Karpas-422 (cell line): ENCODE results near the gene CNOT10. TPM values are rescaled to one million over a fixed set of nuclear protein-coding genes. Genes with fewer than 3 reads are reported as not detected.

Experiments
- DNase-seq: peaks from one replicate; pipeline ENCODE4 v3.0.0-alpha.2; 2015
- H2AFZ ChIP-seq: fragments of 200-600 bp; sonication (generic); 2 replicates; pipeline ENCODE4 v1.6.1; 2014; ENCODE audit warnings: antibody characterized with exemption, low read length, mixed read lengths
- H3K27ac ChIP-seq: fragments of 200-600 bp; sonication (generic); 2 replicates; pipeline ENCODE4 v1.5.1; 2014; ENCODE audit warnings: mild to moderate bottlenecking, low read length, moderate library complexity
- H3K27me3 ChIP-seq: fragments of 200-600 bp; sonication (generic); 2 replicates; pipeline ENCODE4 v1.6.1; 2014; ENCODE audit warnings: low read length, mixed read lengths
- H3K36me3 ChIP-seq: fragments of 200-600 bp; sonication (generic); 2 replicates; pipeline ENCODE4 v1.6.1; 2014; ENCODE audit warnings: low read length, mixed read lengths; ENCODE audit not compliant: insufficient read depth
- H3K4me1 ChIP-seq: fragments of 200-600 bp; sonication (generic); 2 replicates; pipeline ENCODE4 v1.6.1; 2014; ENCODE audit warnings: mild to moderate bottlenecking, low read length, mixed read lengths
- H3K4me2 ChIP-seq: fragments of 200-600 bp; sonication (generic); 2 replicates; pipeline ENCODE4 v1.6.1; 2014; ENCODE audit warnings: low read length, low read depth, mild to moderate bottlenecking; ENCODE audit not compliant: poor library complexity, severe bottlenecking
- H3K4me3 ChIP-seq: fragments of 200-600 bp; sonication (generic); 2 replicates; pipeline ENCODE4 v1.5.1; 2014; ENCODE audit warnings: mild to moderate bottlenecking, antibody characterized with exemption, low read length, mixed read lengths
- H3K79me2 ChIP-seq: fragments of 200-600 bp; sonication (generic); 2 replicates; pipeline ENCODE4 v1.6.1; 2014; ENCODE audit warnings: mild to moderate bottlenecking, low read length, mixed read lengths
- H3K9ac ChIP-seq: fragments of 200-600 bp; sonication (generic); 2 replicates; pipeline ENCODE4 v1.6.0; 2014; ENCODE audit warnings: low read length
- H3K9me2 ChIP-seq: fragments of 200-600 bp; sonication (generic), shearing (Covaris generic); replicated peaks from 2 replicates; pipeline ENCODE4 v1.6.0; 2014; ENCODE audit warnings: mild to moderate bottlenecking, low read length, moderate library complexity; ENCODE audit not compliant: insufficient read depth
- H3K9me3 ChIP-seq: fragments of 300-700, 200-600 bp; sonication (generic); 2 replicates; pipeline ENCODE4 v1.6.1; 2014; ENCODE audit warnings: low read length, mixed read lengths
- H4K20me1 ChIP-seq: fragments of 200-600 bp; sonication (generic); 2 replicates; pipeline ENCODE4 v1.6.1; 2014; ENCODE audit warnings: mild to moderate bottlenecking, antibody characterized with exemption, low read length, low read depth; ENCODE audit not compliant: insufficient read depth
- total RNA-seq: library from RNA; depleted of rRNA; stranded (reverse); fragments of >200 nt; shearing (Covaris generic); gene quantifications from 2 replicates; pipeline ENCODE4 v1.2.3, GENCODE V29; 2014; ENCODE audit warnings: low replicate concordance

The CNOT10 gene
- total RNA-seq, 1 experiment from 2014 or later, result 62.7 TPM

- Histone ChIP-seq H3K27ac (no peak overlapping the region), H3K36me3 (no peaks in the 10 kb centered on the region), H3K9me3 (no peaks in the 10 kb centered on the region), H3K9me2 (no peaks in the 10 kb centered on the region), H4K20me1 (no peaks in the 10 kb centered on the region), H3K4me2 (no peak overlapping the region), H2AFZ (no peak overlapping the region), H3K9ac (no peak overlapping the region), H3K4me1 (peaks cover 20% of the 10 kb centered on the region), H3K4me3 (no peak overlapping the region), H3K79me2 (peaks cover 17% of the 10 kb centered on the region), H3K27me3 (no peaks in the 10 kb centered on the region)
- no peak for DNase-seq
Observed at GRCh38 chr3:32681811-32682210, 3.2 kb upstream of the CNOT10 start.

- Histone ChIP-seq H3K9me3 (no peaks in the 10 kb centered on the region), H3K9me2 (no peaks in the 10 kb centered on the region), H3K79me2 (peaks cover 39% of the 10 kb centered on the region), H2AFZ (peak overlapping the region; percentile 92), H3K4me1 (peaks cover 27% of the 10 kb centered on the region), H3K27me3 (no peaks in the 10 kb centered on the region), H3K9ac (peak overlapping the region; percentile 66), H3K27ac (peak overlapping the region; percentile 77), H3K36me3 (peaks cover 7% of the 10 kb centered on the region), H3K4me2 (peak overlapping the region; percentile 78), H3K4me3 (peak overlapping the region; percentile 87), H4K20me1 (no peaks in the 10 kb centered on the region)
- peak; percentile 64 for DNase-seq
Observed at GRCh38 chr3:32684029-32684799, 774 bp upstream of the CNOT10 start.

GRCh38 chr3:32685543-32686185 lies 676 bp downstream of the CNOT10 start:
- Histone ChIP-seq H3K9me2 (no peaks in the 10 kb centered on the region), H3K4me2 (peak overlapping the region; percentile 87), H4K20me1 (no peaks in the 10 kb centered on the region), H3K4me1 (peaks cover 27% of the 10 kb centered on the region), H3K27me3 (no peaks in the 10 kb centered on the region), H2AFZ (peak overlapping the region; percentile 18; the same call in 1 of the 2 replicates), H3K9ac (peak overlapping the region; percentile 82), H3K4me3 (peak overlapping the region; percentile 87), H3K27ac (peak overlapping the region; percentile 46), H3K9me3 (no peaks in the 10 kb centered on the region), H3K36me3 (peaks cover 7% of the 10 kb centered on the region), H3K79me2 (peaks cover 53% of the 10 kb centered on the region)
- no peak for DNase-seq

GRCh38 chr3:32686713-32687112 lies 1.7 kb downstream of the CNOT10 start:
- Histone ChIP-seq H3K36me3 (peaks cover 7% of the 10 kb centered on the region), H3K9me3 (no peaks in the 10 kb centered on the region), H3K9me2 (no peaks in the 10 kb centered on the region), H3K27ac (peak overlapping the region; percentile 46; the same call in 1 of the 2 replicates), H3K27me3 (no peaks in the 10 kb centered on the region), H3K9ac (peak overlapping the region; percentile 82), H4K20me1 (no peaks in the 10 kb centered on the region), H3K4me2 (peak overlapping the region; percentile 87), H3K4me3 (peak overlapping the region; percentile 87), H3K79me2 (peaks cover 61% of the 10 kb centered on the region), H3K4me1 (peaks cover 27% of the 10 kb centered on the region), H2AFZ (no peak overlapping the region)
- DNase-seq, result no peak

- peaks cover 7% of the 10 kb centered on the region for H3K4me1 ChIP-seq
- DNase-seq, result no peak
- H3K36me3 ChIP-seq, result peaks cover 10% of the 10 kb centered on the region
- H3K79me2 ChIP-seq, result peaks cover 95% of the 10 kb centered on the region
- no peak overlapping the region for H3K9ac ChIP-seq
- H4K20me1 ChIP-seq, result no peaks in the 10 kb centered on the region
- no peaks in the 10 kb centered on the region for H3K9me2 ChIP-seq
- no peak overlapping the region for H3K4me2 ChIP-seq
- H3K27ac ChIP-seq, result no peak overlapping the region
- H3K9me3 ChIP-seq, result no peaks in the 10 kb centered on the region
- H2AFZ ChIP-seq, result no peak overlapping the region
- H3K27me3 ChIP-seq, result no peaks in the 10 kb centered on the region
- H3K4me3 ChIP-seq, result no peak overlapping the region
Observed at GRCh38 chr3:32691847-32692246, 6.9 kb downstream of the CNOT10 start.

- peaks cover 97% of the 10 kb centered on the region for H3K79me2 ChIP-seq
- H3K36me3 ChIP-seq, result peaks cover 14% of the 10 kb centered on the region; the same call in 1 of the 2 replicates
- H3K9ac ChIP-seq, result no peak overlapping the region
- no peak overlapping the region for H2AFZ ChIP-seq
- H4K20me1 ChIP-seq, result no peaks in the 10 kb centered on the region
- H3K9me3 ChIP-seq, result no peaks in the 10 kb centered on the region
- DNase-seq, result no peak
- peaks cover 19% of the 10 kb centered on the region for H3K4me1 ChIP-seq
- H3K4me3 ChIP-seq, result no peak overlapping the region
- no peaks in the 10 kb centered on the region for H3K9me2 ChIP-seq
- no peak overlapping the region for H3K27ac ChIP-seq
- H3K4me2 ChIP-seq, result no peak overlapping the region
- no peaks in the 10 kb centered on the region for H3K27me3 ChIP-seq
Observed at GRCh38 chr3:32696523-32696922, 11.5 kb downstream of the CNOT10 start.

- H3K9me3 ChIP-seq, result no peaks in the 10 kb centered on the region
- peaks cover 94% of the 10 kb centered on the region for H3K79me2 ChIP-seq
- H3K27ac ChIP-seq, result no peak overlapping the region
Observed at GRCh38 chr3:32698506-32698905, 13.5 kb downstream of the CNOT10 start.

GRCh38 chr3:32699429-32699828 lies 14.4 kb downstream of the CNOT10 start:
- DNase-seq, result no peak
- Histone ChIP-seq H3K9me2 (no peaks in the 10 kb centered on the region), H3K27ac (peak overlapping the region; percentile 30; the same call in 1 of the 2 replicates), H4K20me1 (no peaks in the 10 kb centered on the region), H3K4me3 (no peak overlapping the region), H3K27me3 (no peaks in the 10 kb centered on the region), H3K36me3 (peaks cover 11% of the 10 kb centered on the region; the same call in 1 of the 2 replicates), H2AFZ (no peak overlapping the region), H3K4me2 (peak overlapping the region; percentile 13), H3K9me3 (no peaks in the 10 kb centered on the region), H3K79me2 (peaks cover 94% of the 10 kb centered on the region), H3K4me1 (peaks cover 19% of the 10 kb centered on the region), H3K9ac (no peak overlapping the region)

More at GRCh38 chr3:32698506-32698905, 13.5 kb downstream of the CNOT10 start:
- peaks cover 19% of the 10 kb centered on the region for H3K4me1 ChIP-seq
- H3K36me3 ChIP-seq, result peaks cover 11% of the 10 kb centered on the region; the same call in 1 of the 2 replicates
- H3K9me2 ChIP-seq, result no peaks in the 10 kb centered on the region
- H3K9ac ChIP-seq, result no peak overlapping the region
- no peak overlapping the region for H3K4me2 ChIP-seq
- no peak for DNase-seq
- no peak overlapping the region for H3K4me3 ChIP-seq
- H3K27me3 ChIP-seq, result no peaks in the 10 kb centered on the region
- no peaks in the 10 kb centered on the region for H4K20me1 ChIP-seq
- H2AFZ ChIP-seq, result no peak overlapping the region
